ENCODE data around the gene EPAS1.

The EPAS1 gene

DNA sequence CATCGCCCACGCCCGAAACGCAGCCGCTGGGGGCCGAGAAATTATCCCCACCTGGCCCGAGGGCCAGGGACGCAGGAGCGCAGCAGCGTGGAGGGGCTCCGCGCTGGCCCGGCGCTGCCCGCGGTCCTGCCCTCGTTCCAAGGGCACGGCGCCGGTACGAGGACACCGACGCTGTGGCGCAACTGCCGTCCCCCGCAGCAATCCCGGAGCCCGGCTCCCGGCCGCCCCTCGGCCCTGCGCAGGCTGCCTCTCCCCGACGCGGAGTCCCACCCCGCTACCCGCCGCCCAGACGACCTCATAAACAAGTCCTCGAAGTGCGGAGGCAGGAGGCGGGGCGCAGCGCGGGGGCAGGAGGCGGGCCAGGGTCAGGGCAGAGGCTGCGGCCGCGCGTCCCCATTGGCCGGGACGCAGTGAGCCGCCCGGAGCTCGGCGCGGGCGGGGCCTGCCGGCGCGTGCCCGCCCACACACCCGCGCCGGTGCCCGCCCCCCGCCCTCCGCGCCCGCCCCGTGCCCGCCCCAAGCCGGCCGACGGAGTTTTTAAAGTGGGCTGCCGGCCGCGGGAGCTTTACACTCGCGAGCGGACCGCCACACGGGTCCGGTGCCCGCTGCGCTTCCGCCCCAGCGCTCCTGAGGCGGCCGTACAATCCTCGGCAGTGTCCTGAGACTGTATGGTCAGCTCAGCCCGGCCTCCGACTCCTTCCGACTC lies at the start of gene EPAS1:
Gene EPAS1, plus strand, starts transcription at position 568 of the 706 bp plus-strand sequence. CDS start 505 bp downstream, outside the sequence.
- peak; percentile 65 for DNase-seq

DNA sequence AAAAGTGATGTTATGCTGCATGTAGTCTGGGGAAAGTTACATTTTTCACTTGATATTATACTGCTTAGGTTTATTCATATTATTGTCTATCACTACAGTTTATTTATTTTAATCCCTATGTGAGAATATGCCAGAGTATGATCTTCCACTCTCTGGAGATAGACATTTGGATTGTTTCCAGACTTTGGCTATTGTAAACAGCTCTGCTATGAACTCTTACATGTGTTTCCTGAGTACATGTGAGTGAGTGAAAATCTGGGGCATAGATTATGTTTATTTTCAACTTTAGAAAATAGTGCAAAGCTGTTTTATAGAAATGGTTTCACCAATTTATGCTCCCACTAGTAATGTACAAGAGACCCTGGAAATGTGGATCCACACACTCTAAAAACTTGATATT lies 49.0 kb upstream of the EPAS1 start:
- no peak for DNase-seq

DNA sequence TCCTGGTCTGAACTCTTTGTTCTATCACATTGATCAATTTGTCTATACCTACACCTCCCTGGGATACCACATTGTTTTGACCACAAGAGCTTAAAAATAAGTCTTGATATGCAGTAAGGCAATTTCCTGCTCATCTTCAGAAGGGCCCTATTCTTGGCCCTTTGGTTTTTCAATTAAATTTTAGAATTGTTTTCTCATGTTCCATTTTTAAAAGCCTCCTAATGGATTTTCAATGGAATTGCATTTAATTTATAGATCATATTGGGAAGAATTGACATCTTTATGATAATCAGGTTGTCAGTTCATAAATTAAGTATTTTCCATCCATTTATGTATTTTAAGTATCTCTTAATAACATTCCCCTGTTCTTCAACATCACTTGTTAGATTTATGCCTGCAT lies 47.6 kb upstream of the EPAS1 start:
- DNase-seq: no peak

DNA sequence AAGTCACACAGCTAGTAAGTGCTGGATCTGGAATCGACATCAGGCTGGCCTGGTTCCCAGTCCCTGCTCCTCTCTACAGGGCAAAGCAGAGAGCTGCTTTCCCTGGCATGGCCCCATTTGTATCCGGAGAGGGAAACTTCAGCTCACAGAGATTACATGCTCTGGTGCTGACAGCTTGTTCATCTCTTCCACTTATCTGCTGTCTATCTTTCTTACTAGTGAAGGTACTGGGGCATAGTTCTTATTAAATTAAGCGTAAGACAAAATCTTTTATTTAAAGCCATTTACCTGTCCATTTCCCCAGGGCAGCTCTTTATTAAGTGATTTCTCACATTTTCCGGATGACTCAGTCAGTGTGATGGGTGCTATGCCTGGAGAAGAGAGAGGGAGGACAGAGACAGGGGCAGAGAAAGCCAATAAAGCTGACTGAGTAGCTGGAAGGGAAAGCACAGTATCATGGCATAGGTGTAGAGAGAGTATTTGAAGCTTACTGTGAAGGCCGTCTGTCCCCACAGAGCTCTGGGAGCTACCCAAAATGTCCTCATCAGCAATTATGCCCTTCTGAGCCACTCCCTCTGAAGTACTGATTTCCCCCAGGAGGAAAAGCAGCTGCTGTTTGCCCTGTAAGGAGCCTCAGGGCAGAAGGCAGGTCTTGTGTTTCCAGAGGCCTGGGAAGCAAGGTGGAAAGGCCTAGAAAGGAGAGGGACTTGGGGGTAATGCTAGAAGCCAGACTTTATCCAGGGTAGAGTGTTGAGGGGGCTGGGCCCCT lies 44.1 kb upstream of the EPAS1 start:
- no peak for DNase-seq

DNA sequence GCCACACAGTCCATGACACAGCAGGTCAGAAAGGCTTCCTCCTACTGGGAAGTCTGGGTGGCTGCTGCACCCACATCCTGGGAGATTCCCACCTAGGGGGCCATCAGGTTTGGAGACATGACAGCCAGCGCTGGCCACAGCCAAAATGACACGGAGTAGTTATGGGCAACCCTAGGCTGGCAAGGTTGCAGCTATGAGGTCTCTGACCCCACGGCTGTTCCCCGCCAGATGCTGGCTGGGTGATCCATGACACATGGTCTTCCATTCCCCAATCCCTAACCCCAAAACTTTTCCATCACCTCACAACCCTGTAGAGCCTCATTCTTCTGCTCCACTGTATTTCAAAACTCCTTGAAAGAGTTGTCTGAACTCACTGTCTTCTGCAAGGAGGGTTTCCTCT lies 42.7 kb upstream of the EPAS1 start:
- DNase-seq: no peak

DNA sequence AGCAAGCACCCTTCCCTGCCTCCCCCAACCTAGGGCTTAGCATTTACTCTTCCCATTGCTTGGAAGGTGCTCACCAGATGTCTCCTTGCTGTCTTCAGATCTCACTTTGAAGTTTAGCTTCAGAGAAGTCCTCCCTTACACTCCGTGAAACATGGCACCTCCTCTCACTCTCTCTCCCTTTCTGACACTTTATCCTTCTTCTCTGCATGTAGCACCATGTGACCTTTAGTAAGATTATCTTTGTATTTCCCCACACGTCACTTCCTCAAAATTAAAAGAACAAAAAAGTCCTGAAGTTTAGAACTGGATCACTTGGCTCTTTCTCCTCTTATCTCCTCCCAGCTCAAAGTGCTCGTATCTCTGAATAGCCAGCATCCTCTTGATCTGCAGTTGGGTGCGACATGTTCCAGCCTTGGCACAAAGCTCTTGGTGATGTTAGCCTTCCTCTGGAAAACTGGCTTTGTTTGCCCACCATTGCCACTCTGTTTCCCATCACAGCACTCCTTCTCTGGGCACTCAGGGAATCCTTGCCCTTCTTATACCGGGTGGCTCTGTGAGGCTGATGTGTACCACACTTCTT lies 40.6 kb upstream of the EPAS1 start:
- DNase-seq: no peak

DNA sequence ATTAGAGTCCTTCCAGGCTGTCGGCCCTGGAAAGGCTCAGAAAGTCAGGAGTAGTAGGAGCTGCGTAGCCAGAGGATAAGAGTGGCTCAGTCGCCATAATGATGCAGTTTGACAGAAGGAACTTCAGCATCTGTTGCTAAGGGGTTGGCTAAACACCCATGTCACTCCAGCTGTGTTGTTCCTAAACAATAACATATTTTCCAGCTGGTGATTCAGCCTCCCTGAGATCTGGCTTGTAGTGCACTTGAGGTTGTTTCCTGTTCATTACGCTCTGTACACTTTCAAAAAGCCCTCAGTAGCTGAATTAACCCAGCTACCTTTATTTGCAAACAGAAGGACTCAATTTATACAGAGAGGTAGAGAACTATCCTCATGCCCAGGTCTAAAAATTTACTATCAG lies 39.7 kb upstream of the EPAS1 start:
- no peak for DNase-seq

DNA sequence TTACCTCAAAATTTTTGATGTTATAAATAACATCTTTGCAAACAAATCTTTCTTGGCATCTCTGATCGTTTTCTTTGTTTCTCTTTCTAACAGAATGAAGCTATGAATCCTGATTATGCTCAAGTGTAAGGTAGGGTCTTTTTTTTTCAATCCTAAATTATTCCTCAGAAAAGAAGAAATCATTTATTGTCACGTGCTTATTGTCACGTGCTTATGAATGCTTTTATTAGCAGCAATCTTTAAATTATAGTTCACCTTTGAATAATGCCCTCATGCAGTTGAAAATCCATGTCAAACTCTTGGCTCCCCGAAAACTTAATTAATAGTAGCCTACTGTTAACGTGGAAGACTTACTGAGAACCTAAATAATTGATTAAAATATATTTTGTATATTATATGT lies 39.2 kb upstream of the EPAS1 start:
- DNase-seq: no peak

DNA sequence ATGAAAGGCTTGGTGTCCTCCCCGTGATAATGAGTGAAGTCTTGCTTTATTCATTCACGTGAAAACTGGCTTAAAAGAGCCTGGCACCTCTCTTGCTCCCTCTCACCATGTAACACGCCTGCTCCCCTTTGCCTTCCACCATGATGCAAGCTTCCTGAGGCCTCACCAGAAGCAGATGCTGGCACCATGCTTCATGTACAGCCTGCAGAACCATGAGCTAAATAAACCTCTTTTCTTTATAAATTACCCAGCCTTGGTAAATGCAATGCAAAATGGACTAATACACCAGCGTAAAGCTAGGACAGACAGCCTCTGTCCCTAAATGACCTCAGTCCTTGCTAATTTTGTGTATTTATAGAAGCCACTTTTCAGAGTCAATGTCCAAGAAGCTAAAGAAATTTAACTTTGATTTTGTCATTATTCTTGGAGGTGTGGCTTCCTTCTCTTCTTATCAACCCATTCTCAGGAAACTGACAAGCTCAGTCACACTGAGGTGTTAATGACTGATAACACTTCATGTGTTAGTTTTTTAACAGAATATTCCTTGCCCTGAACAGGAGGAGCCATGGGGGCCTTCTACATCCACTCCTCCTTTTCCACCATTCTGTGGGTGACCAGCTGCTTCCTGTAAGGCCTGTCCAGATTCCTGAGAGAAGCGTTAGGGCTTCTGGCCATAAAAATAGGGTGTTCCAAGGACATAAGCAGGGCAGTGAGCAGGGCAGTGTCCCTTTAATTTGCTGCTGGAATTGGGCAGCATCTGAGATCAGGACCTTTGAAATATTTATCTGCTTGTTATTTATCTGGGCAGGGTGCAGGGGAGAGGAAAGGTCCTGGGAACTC lies 38.0 kb upstream of the EPAS1 start:
- no peak for DNase-seq

DNA sequence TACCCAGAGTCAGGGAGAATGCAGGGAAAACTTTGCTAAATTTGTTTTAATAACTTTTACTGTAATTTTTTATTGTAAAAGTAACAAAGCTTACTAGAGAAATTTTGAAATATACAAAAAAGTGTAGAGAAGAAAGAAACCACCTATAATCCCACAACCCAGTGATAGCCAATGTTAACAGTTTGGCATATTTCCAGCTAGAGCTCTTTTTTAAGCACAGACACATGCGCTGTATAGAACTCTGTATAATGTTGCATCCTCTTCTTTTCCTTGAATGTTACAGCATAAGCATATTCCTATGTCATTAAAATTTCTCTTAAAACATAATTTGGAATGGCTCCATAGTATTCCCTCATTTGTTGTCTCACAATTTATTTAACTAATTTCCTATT lies 37.4 kb upstream of the EPAS1 start:
- no peak for DNase-seq

DNA sequence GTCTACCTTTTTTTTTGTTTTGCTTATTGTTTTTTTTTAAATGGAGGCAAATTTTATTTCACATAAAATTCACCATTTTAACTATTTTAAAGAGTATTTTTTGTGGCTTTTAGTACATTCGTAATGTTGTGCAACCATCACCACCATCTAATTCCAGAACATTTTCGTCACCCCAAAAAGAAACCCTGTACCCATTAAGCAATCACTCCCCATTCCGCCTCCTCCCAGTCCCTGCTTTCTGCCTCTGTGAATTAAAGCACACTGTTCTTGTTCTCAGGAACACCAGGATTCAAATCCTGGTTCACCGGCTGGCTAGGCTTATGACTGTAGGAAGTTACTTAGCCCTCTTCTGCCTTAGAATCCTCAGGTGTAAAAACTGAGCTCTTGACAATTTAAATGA lies 36.9 kb upstream of the EPAS1 start:
- DNase-seq: no peak

DNA sequence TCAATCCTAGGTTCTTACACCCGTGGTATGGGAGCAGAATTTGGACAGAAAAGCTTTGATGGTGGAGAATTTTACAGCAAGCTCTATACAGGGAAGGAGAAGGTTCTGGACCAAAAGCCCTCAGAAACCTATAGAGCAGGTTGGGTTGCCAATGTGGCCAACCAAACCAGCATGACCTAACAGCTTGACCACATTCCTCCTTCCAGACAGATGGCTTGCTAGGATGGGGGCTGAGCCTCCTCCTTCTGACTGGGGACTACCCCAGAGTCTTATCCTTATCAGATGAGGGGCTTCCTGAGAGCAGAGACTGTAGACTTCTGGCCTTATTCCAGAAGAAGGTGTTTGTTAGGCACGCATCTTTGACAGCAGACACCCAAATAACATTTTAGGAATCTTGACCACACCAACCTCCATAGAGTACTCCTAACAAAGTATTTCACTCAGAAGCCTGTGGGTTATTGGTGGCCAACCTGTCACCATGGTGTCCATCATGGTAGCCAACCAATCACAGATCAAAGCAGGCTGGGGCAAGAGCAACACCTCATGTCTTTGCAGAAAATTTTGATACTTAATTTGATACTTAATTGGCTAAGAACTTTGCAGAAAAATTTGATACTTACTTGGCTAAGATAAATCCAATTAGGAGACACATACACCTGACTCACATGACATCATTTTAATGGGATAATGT lies 34.8 kb upstream of the EPAS1 start:
- DNase-seq: no peak

DNA sequence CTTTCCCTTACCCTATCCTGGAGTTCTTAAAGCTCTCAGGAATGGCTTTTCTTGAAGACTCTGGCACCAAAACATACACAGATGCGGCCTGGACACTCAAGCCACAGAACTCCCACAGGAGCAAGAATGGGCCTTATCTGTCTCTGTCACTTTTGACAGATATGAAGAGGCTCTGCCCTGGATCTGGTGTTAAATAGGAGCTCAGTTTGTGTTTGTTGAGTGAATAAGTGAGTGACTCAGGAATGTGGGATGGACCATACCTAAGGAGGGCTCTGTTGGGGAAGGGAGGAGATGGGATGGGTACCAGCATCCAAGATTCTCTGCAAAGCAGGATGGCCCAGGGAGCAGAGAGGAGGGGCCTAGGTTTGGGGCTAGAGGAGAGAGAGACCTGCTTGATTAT lies 33.9 kb upstream of the EPAS1 start:
- no peak for DNase-seq

DNA sequence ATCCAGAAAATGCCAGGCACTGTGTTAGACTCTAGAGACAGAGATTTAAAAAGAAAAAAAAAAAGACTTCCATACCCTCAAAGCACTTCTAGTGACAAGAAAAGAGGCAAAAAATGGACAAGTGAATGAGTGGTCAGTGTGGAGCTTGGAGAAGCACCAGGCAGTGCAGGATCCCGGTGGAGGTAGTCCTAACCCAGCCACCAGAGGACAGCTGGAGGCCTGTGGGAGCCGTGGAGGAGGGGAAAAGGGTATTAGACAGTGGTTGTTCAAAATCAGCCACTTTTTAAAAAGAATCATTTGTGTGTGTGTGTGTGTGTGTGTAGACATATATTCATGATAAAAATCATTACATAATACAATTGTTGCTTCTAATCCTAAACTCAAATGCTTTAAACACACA lies 32.8 kb upstream of the EPAS1 start:
- DNase-seq: no peak

DNA sequence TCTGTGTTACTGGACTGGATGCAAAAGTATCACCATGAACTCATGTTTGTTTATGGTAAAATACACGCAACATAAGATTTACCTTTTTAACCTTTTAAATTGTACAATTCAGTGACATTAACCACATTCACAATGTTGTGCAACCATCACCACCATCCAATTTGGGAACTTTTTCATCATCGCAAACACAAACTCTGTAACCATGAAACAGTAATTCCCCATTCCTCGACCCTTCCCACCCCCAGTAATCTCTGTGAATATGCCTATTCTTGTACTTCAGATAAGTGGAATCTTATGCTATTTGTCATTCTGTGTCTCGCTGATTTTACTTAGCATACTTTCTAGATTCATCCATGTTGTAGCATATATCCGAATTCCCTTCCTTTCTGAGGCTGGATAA lies 31.1 kb upstream of the EPAS1 start:
- no peak for DNase-seq

DNA sequence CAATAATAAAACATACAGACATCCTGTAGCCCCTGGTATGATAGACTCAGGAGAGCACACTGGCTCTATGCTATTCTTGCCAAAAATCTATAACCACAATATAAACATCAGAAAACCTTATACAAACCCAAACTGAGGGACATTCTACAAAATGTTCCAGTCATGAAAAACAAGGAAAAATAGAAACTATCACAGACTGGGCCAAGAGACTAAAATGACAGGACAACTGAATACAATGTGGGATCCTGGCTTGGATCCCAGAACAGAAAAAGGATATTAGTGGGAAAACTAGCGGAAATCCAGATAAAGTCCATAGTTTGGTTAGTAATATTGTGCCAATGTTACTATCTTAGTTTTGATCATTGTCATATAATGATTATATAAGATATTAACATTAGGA lies 29.6 kb upstream of the EPAS1 start:
- no peak for DNase-seq

DNA sequence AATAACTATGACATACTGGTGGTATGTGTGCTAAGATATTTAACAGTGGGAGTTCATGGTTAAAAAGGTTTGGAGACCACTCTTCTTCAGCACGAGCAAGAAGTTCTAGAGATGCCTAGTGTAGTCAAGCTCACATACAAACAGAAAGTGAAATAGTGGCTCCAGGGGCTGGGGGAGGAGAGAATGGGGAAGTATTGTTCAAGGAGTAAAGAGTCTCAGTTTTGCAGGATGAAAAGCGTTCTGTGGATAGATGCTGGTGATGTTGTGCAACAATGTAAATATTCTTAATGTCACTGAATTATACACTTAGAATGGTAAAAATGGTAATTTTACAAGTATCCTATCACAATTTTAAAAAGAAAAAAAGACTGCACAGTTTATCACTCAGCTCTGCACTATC lies 29.0 kb upstream of the EPAS1 start:
- DNase-seq: no peak

DNA sequence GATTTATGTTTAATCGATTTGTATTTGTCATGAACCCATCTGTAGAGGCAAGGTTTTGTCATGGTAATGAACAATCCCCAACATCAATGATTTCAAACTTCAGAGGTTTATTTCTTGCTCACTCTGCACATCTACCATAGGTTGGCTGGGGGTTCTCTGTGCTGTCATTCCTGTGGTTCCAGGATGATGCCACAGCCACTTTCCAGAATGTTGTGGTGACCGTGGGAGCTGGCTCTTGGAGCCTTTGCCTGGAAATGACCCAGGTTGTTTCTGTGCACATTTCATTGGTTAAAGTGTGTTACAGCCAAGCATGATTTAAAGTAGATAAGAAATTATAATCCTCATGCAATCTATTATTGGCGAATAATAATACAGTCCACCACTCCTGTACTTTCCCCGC lies 28.2 kb upstream of the EPAS1 start:
- DNase-seq: no peak

DNA sequence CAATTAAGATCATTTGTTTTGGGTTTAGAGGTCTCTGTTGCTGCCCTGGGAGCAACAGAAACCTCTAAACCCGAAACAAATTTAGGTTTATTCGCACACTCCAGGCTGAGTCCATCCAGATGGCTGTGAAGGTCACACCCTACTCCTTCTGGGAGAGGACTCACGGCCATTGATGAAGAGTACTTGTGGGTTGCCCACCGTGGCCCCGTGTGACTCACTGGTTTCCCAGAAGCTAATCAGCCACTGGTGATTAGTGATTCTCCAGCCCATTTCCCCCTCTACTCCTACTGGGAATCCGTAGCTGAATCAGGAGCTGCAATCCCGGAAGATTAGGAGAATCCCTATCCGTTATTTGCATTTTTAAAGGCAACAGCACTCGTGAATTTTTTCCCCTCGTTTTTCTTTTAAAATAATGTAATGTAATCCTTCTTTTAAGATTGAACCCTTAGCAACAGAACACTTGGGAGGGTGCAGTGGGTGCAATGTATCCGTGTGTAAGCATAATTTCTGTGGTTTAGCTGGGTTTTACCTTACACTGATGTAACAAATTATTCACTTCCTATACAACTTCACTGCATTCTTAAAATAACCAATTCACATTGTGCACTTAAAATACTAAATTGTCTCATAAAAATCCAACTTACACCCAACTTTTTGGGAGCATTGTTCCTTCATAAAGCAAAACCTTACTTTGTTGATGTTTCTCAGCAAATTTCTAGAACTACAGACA lies 27.5 kb upstream of the EPAS1 start:
- no peak for DNase-seq

DNA sequence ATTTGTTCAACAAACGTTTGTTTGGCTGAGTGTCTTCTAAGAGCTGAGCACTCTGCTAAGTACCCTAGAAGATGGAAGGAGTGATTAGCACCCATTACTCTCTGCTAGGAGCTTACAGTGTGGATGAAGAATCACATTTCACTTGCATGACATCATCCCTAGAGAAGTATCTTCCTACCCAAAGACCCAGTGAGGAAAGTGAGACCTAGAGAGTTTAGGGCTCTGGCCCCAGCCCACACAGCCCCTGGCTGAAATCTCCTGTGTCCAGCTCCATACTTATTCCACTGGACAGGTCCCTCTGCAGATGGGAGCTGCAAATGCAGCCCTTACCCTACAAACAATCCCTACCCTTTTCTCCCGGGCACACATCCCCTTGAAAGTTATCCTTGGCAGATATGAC lies 26.8 kb upstream of the EPAS1 start:
- no peak for DNase-seq

DNA sequence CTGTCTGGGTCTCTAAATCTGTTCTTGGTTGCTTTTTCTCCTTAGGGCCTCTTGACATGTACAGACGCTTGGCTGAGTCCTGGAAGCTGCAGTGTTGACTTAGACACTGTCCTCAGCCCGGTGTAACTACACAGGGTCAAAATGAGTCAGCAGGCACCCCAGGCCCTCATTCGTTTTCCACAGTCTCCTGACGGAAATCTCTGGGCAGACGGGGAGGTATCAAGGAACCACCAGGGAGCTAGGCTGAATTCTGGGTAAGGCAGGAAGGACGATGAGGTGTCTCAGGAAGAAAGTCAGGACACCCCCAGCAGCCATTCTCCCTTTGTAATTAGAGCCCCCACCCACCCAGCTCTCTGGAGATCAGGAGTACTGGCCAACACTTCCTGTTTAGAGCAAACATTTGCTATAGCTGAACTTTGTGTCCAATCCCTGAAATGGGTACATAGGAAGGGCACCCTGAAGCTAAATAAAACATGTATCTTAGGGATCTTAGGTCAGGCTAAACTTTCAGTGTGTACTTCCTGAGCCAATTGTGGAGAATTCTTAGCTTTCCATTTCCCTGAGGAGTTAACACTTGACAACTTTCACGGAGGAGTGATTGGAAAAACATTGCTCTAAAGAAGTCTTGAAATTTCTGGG lies 23.9 kb upstream of the EPAS1 start:
- DNase-seq: no peak

DNA sequence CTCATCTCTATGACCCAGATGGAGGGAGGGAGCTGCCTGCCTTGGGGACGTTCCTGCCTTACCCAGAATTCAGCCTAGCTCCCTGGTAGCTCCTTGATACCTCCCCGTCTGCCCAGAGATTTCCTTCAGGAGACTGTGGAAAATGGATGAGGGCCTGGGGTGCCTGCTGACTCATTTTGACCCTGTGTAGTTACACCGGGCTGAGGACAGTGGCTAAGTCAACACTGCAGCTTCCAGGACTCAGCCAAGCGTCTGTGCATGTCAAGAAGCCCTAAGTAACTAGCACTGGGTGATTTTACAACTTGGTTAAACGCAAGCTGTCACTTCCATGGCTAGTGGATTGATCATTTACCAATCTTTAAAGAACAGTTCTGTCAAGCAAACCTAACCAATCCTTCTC lies 23.3 kb upstream of the EPAS1 start:
- DNase-seq: no peak

All from activated CD4-positive, alpha-beta T cell treated with anti-CD3 and anti-CD28 coated beads for 1 hour (primary cell).